ENCODE measurements around the gene ZER1.

DNA sequence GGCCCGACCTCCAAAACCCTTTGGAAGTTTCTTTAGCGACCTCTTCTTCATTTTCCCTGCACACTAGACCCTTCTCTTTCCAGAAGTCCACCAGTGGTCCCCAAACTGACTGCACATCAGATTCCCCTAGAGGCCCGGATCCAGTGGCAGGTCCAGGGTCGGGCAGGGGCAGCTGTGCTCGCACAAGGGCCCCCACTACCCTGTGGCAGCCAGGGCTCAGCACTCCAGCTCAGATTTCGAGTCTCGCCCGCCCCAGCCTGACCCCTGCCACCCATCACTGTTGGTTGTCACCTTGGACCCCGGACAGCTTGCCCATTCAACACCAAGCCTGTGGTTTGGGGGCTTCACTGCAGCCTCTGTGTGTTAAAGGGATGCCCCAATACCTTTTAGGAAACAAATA lies 40.0 kb downstream of the ZER1 start:
- TF ChIP-seq YY1 (IDR thresholded peaks at IDR 0.05; ENCODE audit: insufficient read depth, insufficient read length) = no peak
- no peak for TF ChIP-seq ZNF274 (IDR thresholded peaks at IDR 0.05; ENCODE audit: low read depth, low read length)
- no peak for TF ChIP-seq SUZ12 (IDR thresholded peaks at IDR 0.05; ENCODE audit: extremely low read depth, insufficient read depth, insufficient read length)

Measured in NT2/D1 (cell line).